ENCODE data around the gene ZNF625. TPM values are rescaled to one million over a fixed set of nuclear protein-coding genes. Genes with fewer than 3 reads are reported as not detected.
A peak's percentile ranks its signal among the peaks of the same experiment; 100 is the strongest.

Gene ZNF625
- total RNA-seq, 2 experiments from 2014 or later = 0.56 to 0.85 TPM

DNA sequence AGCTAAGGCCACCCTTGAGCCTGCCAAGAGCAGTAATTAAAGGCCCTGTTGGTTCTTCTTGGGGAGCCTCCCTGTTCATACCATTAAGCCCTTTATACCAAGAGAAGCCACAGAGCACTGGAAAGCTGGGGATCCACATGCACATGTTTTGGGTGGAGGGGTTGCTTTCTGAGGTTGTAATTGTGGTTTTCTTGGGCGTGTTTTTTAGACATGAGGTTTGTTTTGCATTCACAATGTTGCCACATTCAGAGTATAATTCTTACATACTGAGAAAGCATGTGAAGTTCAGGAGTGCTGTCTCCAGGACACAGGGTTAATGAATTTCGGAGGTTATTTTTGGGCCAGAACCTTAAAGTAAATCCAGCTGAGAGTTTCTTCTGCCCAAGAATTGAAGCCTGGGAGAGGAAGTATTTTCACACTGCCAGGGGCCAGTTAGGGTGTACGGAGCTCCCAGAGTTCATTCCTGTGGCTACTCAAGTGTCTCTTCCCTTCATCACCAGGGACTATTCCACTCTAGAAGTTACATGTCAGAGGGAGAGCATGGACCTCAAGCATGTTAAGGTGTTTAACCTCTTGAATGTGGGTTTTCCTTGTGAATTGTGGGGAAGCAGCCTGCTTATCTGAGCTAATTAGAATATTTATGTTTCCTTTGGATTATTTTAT, 43.4 kb upstream of the ZNF625 start:
- Mint-ChIP-seq H3K9me3 (peaks cover 5% of the 10 kb centered on the region), H3K27ac (peak overlapping the region; percentile 67), H3K27me3 (no peaks in the 10 kb centered on the region), H3K4me1 (ENCODE audit: low read depth) (peaks cover 59% of the 10 kb centered on the region), H3K36me3 (ENCODE audit: low read depth) (peaks cover 61% of the 10 kb centered on the region), H3K4me3 (peak overlapping the region; percentile 32)
- peak overlapping the region in 1 of 2 donors; percentile 17 for H3K27ac ChIP-seq (ENCODE audit: low read depth in 1 of 2, low read length in 2 of 2)
- TF ChIP-seq, protein P1, sequence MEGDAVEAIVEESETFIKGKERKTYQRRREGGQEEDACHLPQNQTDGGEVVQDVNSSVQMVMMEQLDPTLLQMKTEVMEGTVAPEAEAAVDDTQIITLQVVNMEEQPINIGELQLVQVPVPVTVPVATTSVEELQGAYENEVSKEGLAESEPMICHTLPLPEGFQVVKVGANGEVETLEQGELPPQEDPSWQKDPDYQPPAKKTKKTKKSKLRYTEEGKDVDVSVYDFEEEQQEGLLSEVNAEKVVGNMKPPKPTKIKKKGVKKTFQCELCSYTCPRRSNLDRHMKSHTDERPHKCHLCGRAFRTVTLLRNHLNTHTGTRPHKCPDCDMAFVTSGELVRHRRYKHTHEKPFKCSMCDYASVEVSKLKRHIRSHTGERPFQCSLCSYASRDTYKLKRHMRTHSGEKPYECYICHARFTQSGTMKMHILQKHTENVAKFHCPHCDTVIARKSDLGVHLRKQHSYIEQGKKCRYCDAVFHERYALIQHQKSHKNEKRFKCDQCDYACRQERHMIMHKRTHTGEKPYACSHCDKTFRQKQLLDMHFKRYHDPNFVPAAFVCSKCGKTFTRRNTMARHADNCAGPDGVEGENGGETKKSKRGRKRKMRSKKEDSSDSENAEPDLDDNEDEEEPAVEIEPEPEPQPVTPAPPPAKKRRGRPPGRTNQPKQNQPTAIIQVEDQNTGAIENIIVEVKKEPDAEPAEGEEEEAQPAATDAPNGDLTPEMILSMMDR (IDR thresholded peaks at IDR 0.05) = no peak
- ChIA-PET CTCF (no interaction called here), POLR2A (interaction anchor here (1.1 kb wide), 1 partner anchor 60 kb away, joined by 3 read pairs; the partner anchor contains the start of gene ZNF20)
- no peaks in the 10 kb centered on the region for H3K27me3 ChIP-seq (ENCODE audit: control insufficient read depth in 1 of 2, insufficient read depth in 2 of 2, low read length in 2 of 2)
- DNase-seq (peak in 4 of 14 experiments; percentile 2 to 30 (median 8)), ATAC-seq (ENCODE audit: poor library complexity) (no peak)
- peaks cover 22% of the 10 kb centered on the region for H3K4me1 ChIP-seq (ENCODE audit: insufficient read depth, low read length)
- no peaks in the 10 kb centered on the region for H3K36me3 ChIP-seq (ENCODE audit: insufficient read depth, low read length)
- intact Hi-C loops (cut with DNase I, micrococcal nuclease) = loop anchor here (5.0 to 10.0 kb wide), 5 partner anchors 92 to 472 kb away; partner anchors contain the start of genes ZNF44 (in 2 of the 2) and ZNF563 (in 2 of the 2)
- peak overlapping the region; percentile 2 for H3K4me3 ChIP-seq (ENCODE audit: low read length)
- peaks cover 21 to 25% of the 10 kb centered on the region in 2 experiments for H3K9me3 ChIP-seq (ENCODE audit: control insufficient read depth in 1 of 2, insufficient read depth in 1 of 2, low read length in 2 of 2)

DNA sequence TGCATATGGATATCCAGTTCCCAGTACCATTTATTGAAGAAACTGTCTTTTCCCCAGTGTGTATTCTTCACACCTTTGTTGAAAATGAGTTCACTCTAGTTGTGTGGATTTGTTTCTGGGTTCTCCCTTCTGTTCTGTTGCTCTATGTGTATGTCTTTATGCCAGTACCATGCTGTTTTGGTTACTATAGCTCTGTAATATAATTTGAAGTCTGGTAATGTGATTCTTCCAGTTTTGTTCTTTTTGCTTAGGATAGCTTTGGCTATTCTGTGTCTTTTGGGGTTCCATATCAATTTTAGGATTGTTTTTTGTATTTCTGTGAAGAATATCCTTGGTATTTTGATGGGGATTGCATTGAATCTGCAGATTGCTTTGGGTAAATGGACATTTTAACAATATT, 41.6 kb upstream of the ZNF625 start:
- Mint-ChIP-seq H3K36me3 (ENCODE audit: low read depth) (peaks cover 64% of the 10 kb centered on the region), H3K4me3 (peak overlapping the region; percentile 73), H3K9me3 (peaks cover 5% of the 10 kb centered on the region), H3K4me1 (ENCODE audit: low read depth) (peaks cover 64% of the 10 kb centered on the region), H3K27me3 (no peaks in the 10 kb centered on the region), H3K27ac (no peak overlapping the region)
- intact Hi-C loops (cut with DNase I, micrococcal nuclease) = loop anchor here in 1 of 2 experiments (5.0 kb wide), 1 partner anchor 134 kb away; the partner anchor contains the start of gene ZNF563
- no peak for ATAC-seq (ENCODE audit: poor library complexity)
- no peaks in the 10 kb centered on the region for H3K36me3 ChIP-seq (ENCODE audit: insufficient read depth, low read length)
- H3K9me3 ChIP-seq (ENCODE audit: control insufficient read depth in 1 of 2, insufficient read depth in 1 of 2, low read length in 2 of 2) = peaks cover 34 to 36% of the 10 kb centered on the region in 2 experiments
- ChIA-PET POLR2A (no interaction called here), CTCF (interaction anchor here (1.0 kb wide), 1 partner anchor 149 kb away, joined by 3 read pairs; no protein-coding TSS in a partner anchor)
- TF ChIP-seq, protein P1 (IDR thresholded peaks at IDR 0.05) = no peak
- H3K4me1 ChIP-seq (ENCODE audit: insufficient read depth, low read length) = peaks cover 29% of the 10 kb centered on the region
- no peaks in the 10 kb centered on the region for H3K27me3 ChIP-seq (ENCODE audit: control insufficient read depth in 1 of 2, insufficient read depth in 2 of 2, low read length in 2 of 2)
- no peak for DNase-seq
- H3K27ac ChIP-seq (ENCODE audit: low read depth in 1 of 2, low read length in 2 of 2) = no peak overlapping the region
- no peak overlapping the region for H3K4me3 ChIP-seq (ENCODE audit: low read length)

DNA sequence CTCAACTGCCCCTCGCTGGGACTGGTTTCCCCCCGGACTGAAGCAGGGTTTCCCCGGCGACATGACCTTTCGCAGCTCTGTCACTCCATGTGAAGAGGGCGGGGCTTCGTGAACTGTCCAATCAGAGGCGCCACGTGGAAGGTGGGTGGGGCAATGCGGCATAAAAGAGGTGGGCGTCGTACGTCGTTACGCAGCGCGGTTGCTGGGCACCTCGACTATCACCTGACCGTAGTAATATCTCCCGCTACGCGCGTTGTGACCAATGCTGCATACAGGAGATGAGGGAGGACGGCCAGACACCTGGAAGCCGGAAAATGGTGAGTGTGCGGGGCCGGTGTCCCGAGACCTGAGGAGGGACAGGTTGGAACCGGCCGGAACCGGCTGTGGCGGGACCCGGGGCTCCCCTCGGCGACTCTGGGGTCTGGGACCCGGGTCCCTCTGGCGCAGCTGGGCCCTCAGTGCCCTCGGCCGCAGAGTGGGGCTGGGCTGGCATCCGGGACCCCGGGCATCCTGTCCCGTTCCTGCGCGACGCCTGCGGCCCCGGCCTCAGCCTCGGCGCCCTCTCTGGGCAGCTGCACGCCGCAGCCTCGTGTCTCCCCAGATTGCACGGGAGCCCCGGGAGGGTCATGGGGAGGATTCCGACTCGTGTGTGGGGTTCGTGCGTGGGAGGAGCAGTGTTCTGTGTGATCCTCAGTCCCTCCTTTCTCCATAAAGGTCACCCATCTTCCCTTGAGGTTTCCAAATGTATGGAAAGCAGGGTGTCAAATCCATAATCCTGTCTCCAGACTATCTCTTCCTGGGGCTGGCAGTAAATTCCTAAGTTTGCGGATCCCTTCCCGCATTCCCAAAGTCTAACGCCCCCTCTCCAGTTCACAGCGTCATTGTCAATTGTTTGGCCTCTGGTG, 38.5 kb upstream of the ZNF625 start:
- CTCF ChIA-PET = interaction anchor here (0.6 kb wide), 1 partner anchor 149 kb away, joined by 3 read pairs; no protein-coding TSS in a partner anchor
- peaks cover 23% of the 10 kb centered on the region for H3K4me1 ChIP-seq (ENCODE audit: insufficient read depth, low read length)
- H3K27ac Mint-ChIP-seq = peak overlapping the region; percentile 92
- ATAC-seq (ENCODE audit: poor library complexity) (peak; percentile 97), DNase-seq (peak; percentile 40 to 88 (median 64))
- peaks cover 5% of the 10 kb centered on the region for H3K36me3 ChIP-seq (ENCODE audit: insufficient read depth, low read length)
- H3K27me3 Mint-ChIP-seq = no peaks in the 10 kb centered on the region
- H3K4me1 Mint-ChIP-seq (ENCODE audit: low read depth) = peaks cover 42% of the 10 kb centered on the region
- POLR2A ChIA-PET = interaction anchor here (0.6 to 1.8 kb wide), 5 partner anchors 32 to 138 kb away, joined by 3 to 9 read pairs (median 3); partner anchors contain the start of genes ZNF136, ZNF563 and ZNF625
- TF ChIP-seq, protein P1 (IDR thresholded peaks at IDR 0.05) = no peak
- peaks cover 79% of the 10 kb centered on the region for H3K36me3 Mint-ChIP-seq (ENCODE audit: low read depth)
- H3K9me3 Mint-ChIP-seq = peaks cover 10% of the 10 kb centered on the region
- peak overlapping the region; percentile 98 for H3K4me3 Mint-ChIP-seq
- H3K4me3 ChIP-seq (ENCODE audit: low read length) = peak overlapping the region; percentile 44
- H3K27me3 ChIP-seq (ENCODE audit: control insufficient read depth in 1 of 2, insufficient read depth in 2 of 2, low read length in 2 of 2) = no peaks in the 10 kb centered on the region
- no peak overlapping the region for H3K27ac ChIP-seq (ENCODE audit: low read depth in 1 of 2, low read length in 2 of 2)
- H3K9me3 ChIP-seq (ENCODE audit: control insufficient read depth in 1 of 2, insufficient read depth in 1 of 2, low read length in 2 of 2) = peaks cover 58 to 59% of the 10 kb centered on the region in 2 experiments
- intact Hi-C loops (cut with DNase I, micrococcal nuclease) = loop anchor here in 1 of 2 experiments (5.0 kb wide), 1 partner anchor 137 kb away; the partner anchor contains the start of gene ZNF563
